ENCODE results near the gene CDC34. TPM values are rescaled to one million over a fixed set of nuclear protein-coding genes. Genes with fewer than 3 reads are reported as not detected.
A peak's percentile ranks its signal among the peaks of the same experiment; 100 is the strongest.

CDC34 gene
- total RNA-seq, 1 experiment from 2014 or later = 113 TPM

- intact Hi-C loops (cut with micrococcal nuclease; ENCODE audit: unreplicated experiment) = no loop called here
- H3K27ac ChIP-seq (ENCODE audit: low read depth, low read length, poor library complexity, severe bottlenecking) = no peak overlapping the region
- H3K4me3 ChIP-seq (ENCODE audit: low read depth, low read length, poor library complexity, severe bottlenecking) = no peak overlapping the region
- peaks cover 4% of the 10 kb centered on the region for H3K4me1 ChIP-seq (ENCODE audit: insufficient read depth, low read length, poor library complexity, severe bottlenecking)
- TF ChIP-seq CTCF (conservative IDR thresholded peaks at IDR 0.05; ENCODE audit: low read depth, low read length) (no peak), EZH2 (IDR thresholded peaks at IDR 0.05; ENCODE audit: borderline replicate concordance, low read depth, low read length, poor library complexity, severe bottlenecking) (no peak)
- ChIA-PET POLR2A (ENCODE audit: low non-redundant PET) (no interaction called here), CTCF (no interaction called here)
- DNase-seq (ENCODE audit: low spot score) = no peak
- H3K36me3 ChIP-seq (ENCODE audit: insufficient read depth, low read length, poor library complexity, severe bottlenecking) = no peaks in the 10 kb centered on the region
- peaks cover 7% of the 10 kb centered on the region for H3K27me3 ChIP-seq (replicated peaks; ENCODE audit: insufficient read depth, low read depth, low read length, poor library complexity)
- H3K9me3 ChIP-seq (ENCODE audit: low read depth, low read length, poor library complexity, severe bottlenecking) = no peaks in the 10 kb centered on the region
- no TSS peak for BruUV-seq (replicated peaks)
Observed at GRCh38 chr19:501646-502045, 29.9 kb upstream of the CDC34 start.

- no peak for TF ChIP-seq CTCF (conservative IDR thresholded peaks at IDR 0.05; ENCODE audit: low read depth, low read length)
- no peak for TF ChIP-seq EZH2 (IDR thresholded peaks at IDR 0.05; ENCODE audit: borderline replicate concordance, low read depth, low read length, poor library complexity, severe bottlenecking)
- BruUV-seq (replicated peaks) = no TSS peak
- no peak for DNase-seq (ENCODE audit: low spot score)
- Histone ChIP-seq H3K27ac (ENCODE audit: low read depth, low read length, poor library complexity, severe bottlenecking) (no peak overlapping the region), H3K4me1 (ENCODE audit: insufficient read depth, low read length, poor library complexity, severe bottlenecking) (peaks cover 15% of the 10 kb centered on the region), H3K9me3 (ENCODE audit: low read depth, low read length, poor library complexity, severe bottlenecking) (no peaks in the 10 kb centered on the region), H3K36me3 (ENCODE audit: insufficient read depth, low read length, poor library complexity, severe bottlenecking) (no peaks in the 10 kb centered on the region), H3K4me3 (ENCODE audit: low read depth, low read length, poor library complexity, severe bottlenecking) (no peak overlapping the region), H3K27me3 (replicated peaks; ENCODE audit: insufficient read depth, low read depth, low read length, poor library complexity) (no peaks in the 10 kb centered on the region)
- ChIA-PET POLR2A (ENCODE audit: low non-redundant PET) (no interaction called here), CTCF (no interaction called here)
- intact Hi-C loops (cut with micrococcal nuclease; ENCODE audit: unreplicated experiment) = no loop called here
Observed at GRCh38 chr19:504616-505015, 26.9 kb upstream of the CDC34 start.

- Histone ChIP-seq H3K36me3 (ENCODE audit: insufficient read depth, low read length, poor library complexity, severe bottlenecking) (no peaks in the 10 kb centered on the region), H3K4me1 (ENCODE audit: insufficient read depth, low read length, poor library complexity, severe bottlenecking) (peaks cover 25% of the 10 kb centered on the region), H3K27ac (ENCODE audit: low read depth, low read length, poor library complexity, severe bottlenecking) (peak overlapping the region; percentile 96), H3K9me3 (ENCODE audit: low read depth, low read length, poor library complexity, severe bottlenecking) (no peaks in the 10 kb centered on the region), H3K27me3 (replicated peaks; ENCODE audit: insufficient read depth, low read depth, low read length, poor library complexity) (no peaks in the 10 kb centered on the region), H3K4me3 (ENCODE audit: low read depth, low read length, poor library complexity, severe bottlenecking) (peak overlapping the region; percentile 82)
- BruUV-seq (replicated peaks) = no TSS peak
- peak; percentile 99 for TF ChIP-seq CTCF (conservative IDR thresholded peaks at IDR 0.05; ENCODE audit: low read depth, low read length)
- TF ChIP-seq EZH2 (IDR thresholded peaks at IDR 0.05; ENCODE audit: borderline replicate concordance, low read depth, low read length, poor library complexity, severe bottlenecking) = no peak
- intact Hi-C loops (cut with micrococcal nuclease; ENCODE audit: unreplicated experiment) = no loop called here
- DNase-seq (ENCODE audit: low spot score) = peak; percentile 93
- CTCF ChIA-PET = interaction anchor here (0.7 to 1.3 kb wide), 8 partner anchors 11 to 164 kb away, joined by 3 to 16 read pairs (median 10); partner anchors contain the start of genes CDC34 and MADCAM1
- POLR2A ChIA-PET (ENCODE audit: low non-redundant PET) = no interaction called here
Observed at GRCh38 chr19:506404-507285, 24.9 kb upstream of the CDC34 start.

All from A673 (cell line).